ENCODE measurements around the gene PPM1H. TPM values are rescaled to one million over a fixed set of nuclear protein-coding genes. Genes with fewer than 3 reads are reported as not detected.

Gene PPM1H
- total and polyA plus RNA-seq, 10 of the 15 experiments (the other 5 are each of a cell fraction or from before 2014, with no cell fraction given), result 0.11 to 0.83 (median 0.49) TPM

- in situ Hi-C loops (cut with MboI), result no loop called here
- intact Hi-C loops (cut with micrococcal nuclease; ENCODE audit: unreplicated experiment), result no loop called here
- ATAC-seq (no peak), DNase-seq (ENCODE audit: low read depth, low spot score) (no peak), FAIRE-seq (no peak)
- Histone ChIP-seq H3K4me3 (no peak overlapping the region), H3K9ac (ENCODE audit: control insufficient read depth, insufficient read depth, low read length) (no peak overlapping the region), H3K36me3 (ENCODE audit: control insufficient read depth in 2 of 2, insufficient read depth in 2 of 2, low read length in 1 of 2) (no peaks in the 10 kb centered on the region), H3K4me2 (ENCODE audit: control insufficient read depth, insufficient read depth) (no peak overlapping the region), H3K27ac (ENCODE audit: control insufficient read depth, insufficient read depth) (no peak overlapping the region), H3K27me3 (replicated peaks in 1 of 2; ENCODE audit: control insufficient read depth in 2 of 2, insufficient read depth in 2 of 2, low read length in 1 of 2) (no peaks in the 10 kb centered on the region), H3K79me2 (ENCODE audit: control insufficient read depth, insufficient read depth, low read length) (no peaks in the 10 kb centered on the region), H3K4me1 (ENCODE audit: control insufficient read depth, insufficient read depth, low read length) (no peaks in the 10 kb centered on the region), H2AFZ (ENCODE audit: control insufficient read depth, low read depth, low read length) (no peak overlapping the region), H3K9me3 (replicated peaks; ENCODE audit: control insufficient read depth, insufficient read depth, low read length) (no peaks in the 10 kb centered on the region), H4K20me1 (ENCODE audit: control insufficient read depth, insufficient read depth) (no peaks in the 10 kb centered on the region)
- ChIA-PET RAD21 (ENCODE audit: unreplicated experiment) (no interaction called here), SMC1A (ENCODE audit: uncharacterized antibody, unreplicated experiment) (interaction anchor here (1.0 kb wide), 1 partner anchor 27 kb away, joined by 4 read pairs; no protein-coding TSS in a partner anchor), CTCF (interaction anchor here (1.1 kb wide), 1 partner anchor 16 kb away, joined by 3 read pairs; no protein-coding TSS in a partner anchor), POLR2A (interaction anchor here (0.8 kb wide), 1 partner anchor 28 kb away, joined by 3 read pairs; no protein-coding TSS in a partner anchor)
- no TSS peak for BruUV-seq (replicated peaks)
- WGBS (ENCODE audit: insufficient coverage, insufficient replicate concordance, low lambda C conversion rate, missing lambda C conversion rate), result 88% methylated on average over 3 of the region's 3 CpGs
- TF ChIP-seq BMI1 (IDR thresholded peaks at IDR 0.05; ENCODE audit: borderline replicate concordance) (no peak), ATF3 (IDR thresholded peaks at IDR 0.05; ENCODE audit: borderline replicate concordance, extremely low read depth, low read depth, low read length) (no peak), USF2 (IDR thresholded peaks at IDR 0.05; ENCODE audit: borderline replicate concordance, low read depth, low read length) (no peak), ZZZ3 (IDR thresholded peaks at IDR 0.05; ENCODE audit: control insufficient read depth, insufficient read length, low read depth) (no peak), SMARCA5 (IDR thresholded peaks at IDR 0.05) (no peak), FOS (IDR thresholded peaks at IDR 0.05; ENCODE audit: borderline replicate concordance, extremely low read depth, insufficient read length) (no peak), PRDM15 (CRISPR knock-in tag; IDR thresholded peaks at IDR 0.05) (no peak), POLR2AphosphoS5 (IDR thresholded peaks at IDR 0.05; ENCODE audit: low read length) (no peak), ZNF207 (IDR thresholded peaks at IDR 0.05; ENCODE audit: borderline replicate concordance) (no peak), CBFB (IDR thresholded peaks at IDR 0.05; ENCODE audit: low read depth) (no peak)
- TF ChIP-seq, protein P1, sequence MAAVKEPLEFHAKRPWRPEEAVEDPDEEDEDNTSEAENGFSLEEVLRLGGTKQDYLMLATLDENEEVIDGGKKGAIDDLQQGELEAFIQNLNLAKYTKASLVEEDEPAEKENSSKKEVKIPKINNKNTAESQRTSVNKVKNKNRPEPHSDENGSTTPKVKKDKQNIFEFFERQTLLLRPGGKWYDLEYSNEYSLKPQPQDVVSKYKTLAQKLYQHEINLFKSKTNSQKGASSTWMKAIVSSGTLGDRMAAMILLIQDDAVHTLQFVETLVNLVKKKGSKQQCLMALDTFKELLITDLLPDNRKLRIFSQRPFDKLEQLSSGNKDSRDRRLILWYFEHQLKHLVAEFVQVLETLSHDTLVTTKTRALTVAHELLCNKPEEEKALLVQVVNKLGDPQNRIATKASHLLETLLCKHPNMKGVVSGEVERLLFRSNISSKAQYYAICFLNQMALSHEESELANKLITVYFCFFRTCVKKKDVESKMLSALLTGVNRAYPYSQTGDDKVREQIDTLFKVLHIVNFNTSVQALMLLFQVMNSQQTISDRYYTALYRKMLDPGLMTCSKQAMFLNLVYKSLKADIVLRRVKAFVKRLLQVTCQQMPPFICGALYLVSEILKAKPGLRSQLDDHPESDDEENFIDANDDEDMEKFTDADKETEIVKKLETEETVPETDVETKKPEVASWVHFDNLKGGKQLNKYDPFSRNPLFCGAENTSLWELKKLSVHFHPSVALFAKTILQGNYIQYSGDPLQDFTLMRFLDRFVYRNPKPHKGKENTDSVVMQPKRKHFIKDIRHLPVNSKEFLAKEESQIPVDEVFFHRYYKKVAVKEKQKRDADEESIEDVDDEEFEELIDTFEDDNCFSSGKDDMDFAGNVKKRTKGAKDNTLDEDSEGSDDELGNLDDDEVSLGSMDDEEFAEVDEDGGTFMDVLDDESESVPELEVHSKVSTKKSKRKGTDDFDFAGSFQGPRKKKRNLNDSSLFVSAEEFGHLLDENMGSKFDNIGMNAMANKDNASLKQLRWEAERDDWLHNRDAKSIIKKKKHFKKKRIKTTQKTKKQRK (IDR thresholded peaks at IDR 0.05; ENCODE audit: low read depth, low read length), result no peak
- TF ChIP-seq, protein P2, sequence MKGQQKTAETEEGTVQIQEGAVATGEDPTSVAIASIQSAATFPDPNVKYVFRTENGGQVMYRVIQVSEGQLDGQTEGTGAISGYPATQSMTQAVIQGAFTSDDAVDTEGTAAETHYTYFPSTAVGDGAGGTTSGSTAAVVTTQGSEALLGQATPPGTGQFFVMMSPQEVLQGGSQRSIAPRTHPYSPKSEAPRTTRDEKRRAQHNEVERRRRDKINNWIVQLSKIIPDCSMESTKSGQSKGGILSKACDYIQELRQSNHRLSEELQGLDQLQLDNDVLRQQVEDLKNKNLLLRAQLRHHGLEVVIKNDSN (IDR thresholded peaks at IDR 0.05; ENCODE audit: borderline replicate concordance, extremely low read length, insufficient read depth, low read depth, low read length), result no peak
- TF ChIP-seq, protein P3, sequence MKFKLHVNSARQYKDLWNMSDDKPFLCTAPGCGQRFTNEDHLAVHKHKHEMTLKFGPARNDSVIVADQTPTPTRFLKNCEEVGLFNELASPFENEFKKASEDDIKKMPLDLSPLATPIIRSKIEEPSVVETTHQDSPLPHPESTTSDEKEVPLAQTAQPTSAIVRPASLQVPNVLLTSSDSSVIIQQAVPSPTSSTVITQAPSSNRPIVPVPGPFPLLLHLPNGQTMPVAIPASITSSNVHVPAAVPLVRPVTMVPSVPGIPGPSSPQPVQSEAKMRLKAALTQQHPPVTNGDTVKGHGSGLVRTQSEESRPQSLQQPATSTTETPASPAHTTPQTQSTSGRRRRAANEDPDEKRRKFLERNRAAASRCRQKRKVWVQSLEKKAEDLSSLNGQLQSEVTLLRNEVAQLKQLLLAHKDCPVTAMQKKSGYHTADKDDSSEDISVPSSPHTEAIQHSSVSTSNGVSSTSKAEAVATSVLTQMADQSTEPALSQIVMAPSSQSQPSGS (IDR thresholded peaks at IDR 0.05; ENCODE audit: low read length), result no peak
Measured at GRCh38 chr12:62668782-62669181, 266.2 kb downstream of the PPM1H start.

Data from GM12878 (cell line).